GM23338 (cell line): ENCODE measurements around the gene DOCK1. TPM values are rescaled to one million over a fixed set of nuclear protein-coding genes. Genes with fewer than 3 reads are reported as not detected.

Source experiments
- ATAC-seq: fragments of 200-7000 bp; cut with Tn5 transposase; 3 replicates; pipeline ENCODE4 v1.9.1; 2020
- DNase-seq: peaks from one replicate; pipeline ENCODE4 v3.0.0-alpha.2; 2015; ENCODE audit warnings: low spot score
- H2AFZ ChIP-seq: fragments of 200-600 bp; sonication (generic); 2 replicates; pipeline ENCODE4 v1.8.0; 2016; ENCODE audit warnings: antibody characterized with exemption, mild to moderate bottlenecking, moderate library complexity
- H3F3A ChIP-seq: fragments of 200-600 bp; sonication (generic); replicated peaks from 2 replicates; pipeline ENCODE4 v1.8.0; 2017; ENCODE audit warnings: antibody characterized with exemption, mixed run types, low read depth
- H3K27ac ChIP-seq: fragments of 200-600 bp; sonication (generic); 2 replicates; pipeline ENCODE4 v1.6.1; 2016; ENCODE audit warnings: low read depth
- H3K27me3 ChIP-seq: fragments of 200-600 bp; sonication (generic); 2 replicates; pipeline ENCODE4 v1.8.0; 2016; ENCODE audit warnings: mild to moderate bottlenecking, mixed run types, moderate library complexity; ENCODE audit not compliant: insufficient read depth
- H3K36me3 ChIP-seq: fragments of 200-600 bp; sonication (generic); 2 replicates; pipeline ENCODE4 v1.8.0; 2016; ENCODE audit warnings: mild to moderate bottlenecking; ENCODE audit not compliant: insufficient read depth
- H3K4me1 ChIP-seq: fragments of 200-600 bp; sonication (generic); 2 replicates; pipeline ENCODE4 v1.8.0; 2016; ENCODE audit warnings: mild to moderate bottlenecking, moderate library complexity; ENCODE audit not compliant: insufficient read depth
- H3K4me2 ChIP-seq: fragments of 200-600 bp; sonication (generic); 2 replicates; pipeline ENCODE4 v1.7.1; 2017; ENCODE audit warnings: mixed run types
- H3K4me3 ChIP-seq: fragments of 200-600 bp; sonication (generic); 2 replicates; pipeline ENCODE4 v1.6.1; 2016; ENCODE audit warnings: mixed run types
- H3K79me2 ChIP-seq: fragments of 200-600 bp; sonication (generic); replicated peaks from 2 replicates; pipeline ENCODE4 v1.8.0; 2017; ENCODE audit warnings: mild to moderate bottlenecking; ENCODE audit not compliant: insufficient read depth
- H3K9me2 ChIP-seq: fragments of 200-600 bp; sonication (generic); 2 replicates; pipeline ENCODE4 v1.8.0; 2017; ENCODE audit not compliant: insufficient read depth
- H4K20me1 ChIP-seq: fragments of 200-600 bp; sonication (generic); replicated peaks from 2 replicates; pipeline ENCODE4 v1.8.0; 2017; ENCODE audit warnings: mild to moderate bottlenecking; ENCODE audit not compliant: insufficient read depth
- H3K27ac Mint-ChIP-seq: 2 replicates; pipeline ENCODE4 v1.8.0; 2020; ENCODE audit warnings: inconsistent platforms, mild to moderate bottlenecking, moderate library complexity, mixed read lengths
- H3K27me3 Mint-ChIP-seq: 3 replicates; pipeline ENCODE4 v1.8.0; 2022; ENCODE audit warnings: low read depth, mild to moderate bottlenecking, moderate library complexity, mixed read lengths, inconsistent platforms; ENCODE audit not compliant: insufficient read depth, poor library complexity
- H3K36me3 Mint-ChIP-seq: 3 replicates; pipeline ENCODE4 v1.8.0; 2021; ENCODE audit warnings: low read depth, mild to moderate bottlenecking, inconsistent platforms, moderate library complexity, mixed read lengths
- H3K4me1 Mint-ChIP-seq: 3 replicates; pipeline ENCODE4 v1.8.0; 2020; ENCODE audit warnings: mild to moderate bottlenecking, inconsistent platforms, mixed read lengths
- H3K4me3 Mint-ChIP-seq: 3 replicates; pipeline ENCODE4 v1.8.0; 2021; ENCODE audit warnings: moderate library complexity, mild to moderate bottlenecking, inconsistent platforms, mixed read lengths
- H3K9me3 Mint-ChIP-seq: 3 replicates; pipeline ENCODE4 v1.8.0; 2020; ENCODE audit warnings: moderate library complexity, mild to moderate bottlenecking, inconsistent platforms, mixed read lengths
- EZH2phosphoT487 ChIP-seq: fragments of 200-600 bp; sonication (generic); IDR thresholded peaks from one replicate; pipeline ENCODE4 v1.8.1; 2018; ENCODE audit warnings: antibody characterized with exemption; ENCODE audit not compliant: unreplicated experiment
- NANOG ChIP-seq: IDR thresholded peaks from 2 replicates; pipeline ENCODE4 v1.6.1; 2016; ENCODE audit warnings: antibody characterized with exemption, borderline replicate concordance
- STAT1 ChIP-seq: IDR thresholded peaks from one replicate; pipeline ENCODE4 v1.6.1; 2016; ENCODE audit warnings: antibody characterized with exemption; ENCODE audit not compliant: unreplicated experiment
- ZNF114 ChIP-seq: fragments of 250-450 bp; sonication (Bioruptor Pico); IDR thresholded peaks from 2 replicates; pipeline ENCODE4 v1.5.0; 2020; ENCODE audit warnings: mild to moderate bottlenecking, moderate library complexity
- polyA plus RNA-seq: library from polyadenylated mRNA; unstranded; fragments of >200 nt; fragmentation: Nextera tagmentation; extraction: Ambion mirVana; gene quantifications from 2 replicates; pipeline ENCODE4 v1.2.1, GENCODE V29; 2016
- total RNA-seq: library from RNA; depleted of rRNA; stranded (reverse); fragments of >200 nt; shearing (Covaris generic); gene quantifications from 2 replicates; pipeline ENCODE4 v1.2.3, GENCODE V29; 2014
- TF ChIP-seq, protein P1 (sequence below): IDR thresholded peaks from 2 replicates; pipeline ENCODE4 v1.6.1; 2016; ENCODE audit warnings: antibody characterized with exemption
- TF ChIP-seq, protein P2 (sequence below): IDR thresholded peaks from one replicate; pipeline ENCODE4 v1.6.1; 2018; ENCODE audit warnings: antibody characterized with exemption; ENCODE audit not compliant: unreplicated experiment
- TF ChIP-seq, protein P3 (sequence below), 2 experiments: fragments of 200-600 bp in 1 of 2; sonication (generic) in 1 of 2; conservative IDR thresholded peaks; 2 replicates each; pipeline versions ENCODE4 v1.5.1 to v1.6.1; 2016 to 2017; ENCODE audit warnings: antibody characterized with exemption in 2 of 2, low read depth in 2 of 2, mild to moderate bottlenecking in 2 of 2, moderate library complexity in 1 of 2

The DOCK1 gene
- total and polyA plus RNA-seq, 2 experiments from 2014 or later = 13.2 to 55.3 TPM

DNA sequence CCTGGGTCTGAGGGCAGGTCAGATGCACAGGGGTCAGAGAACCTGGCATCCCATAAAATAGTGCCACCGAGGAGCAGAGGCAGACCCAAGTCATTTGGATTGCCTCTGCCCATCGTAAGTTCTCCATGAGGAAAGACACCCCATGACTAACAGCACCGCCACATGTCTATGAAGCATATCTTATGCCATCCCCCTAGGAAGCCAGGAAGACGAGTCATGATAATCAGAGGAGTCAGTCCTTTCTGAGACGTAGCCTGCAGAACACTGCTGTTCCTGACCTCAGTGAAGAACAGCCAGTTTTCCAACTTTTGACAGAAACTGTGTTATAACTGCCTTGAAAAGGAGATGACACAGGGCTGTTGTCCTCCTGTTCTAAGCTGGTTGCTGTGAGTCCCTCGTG, 239.9 kb downstream of the DOCK1 start (continued):
- TF ChIP-seq, protein P1, sequence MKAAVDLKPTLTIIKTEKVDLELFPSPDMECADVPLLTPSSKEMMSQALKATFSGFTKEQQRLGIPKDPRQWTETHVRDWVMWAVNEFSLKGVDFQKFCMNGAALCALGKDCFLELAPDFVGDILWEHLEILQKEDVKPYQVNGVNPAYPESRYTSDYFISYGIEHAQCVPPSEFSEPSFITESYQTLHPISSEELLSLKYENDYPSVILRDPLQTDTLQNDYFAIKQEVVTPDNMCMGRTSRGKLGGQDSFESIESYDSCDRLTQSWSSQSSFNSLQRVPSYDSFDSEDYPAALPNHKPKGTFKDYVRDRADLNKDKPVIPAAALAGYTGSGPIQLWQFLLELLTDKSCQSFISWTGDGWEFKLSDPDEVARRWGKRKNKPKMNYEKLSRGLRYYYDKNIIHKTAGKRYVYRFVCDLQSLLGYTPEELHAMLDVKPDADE = no peak

DNA sequence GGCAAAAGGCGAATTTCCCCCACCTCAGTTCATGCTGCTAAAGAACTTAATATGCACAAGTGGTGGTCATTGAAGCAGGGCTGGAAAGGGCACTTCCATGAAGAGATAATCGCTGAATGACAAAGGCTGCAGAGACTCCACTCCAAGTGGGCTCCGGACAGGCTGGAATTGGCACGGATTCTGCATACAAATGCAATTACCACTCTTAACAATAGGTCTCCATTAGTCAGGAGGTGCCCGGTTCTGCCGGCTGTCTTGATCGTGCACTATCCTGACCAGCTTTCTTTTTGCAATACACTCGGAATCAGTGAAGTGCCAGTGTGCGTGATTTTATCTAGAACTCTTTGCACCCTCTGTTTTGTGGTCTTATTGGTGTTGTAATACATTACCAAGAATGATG, 241.4 kb downstream of the DOCK1 start:
- ATAC-seq (no peak), DNase-seq (no peak)
- Histone ChIP-seq H2AFZ (no peak overlapping the region), H3K4me2 (no peak overlapping the region), H3K4me1 (peaks cover 25% of the 10 kb centered on the region), H4K20me1 (no peaks in the 10 kb centered on the region; the same call in 1 of the 2 replicates), H3K27me3 (no peaks in the 10 kb centered on the region), H3K9me2 (no peaks in the 10 kb centered on the region), H3K4me3 (no peak overlapping the region), H3K79me2 (no peaks in the 10 kb centered on the region), H3K27ac (no peak overlapping the region), H3F3A (no peaks in the 10 kb centered on the region), H3K36me3 (no peaks in the 10 kb centered on the region)
- no peak overlapping the region for H3K27ac Mint-ChIP-seq
- peaks cover 49% of the 10 kb centered on the region for H3K4me1 Mint-ChIP-seq
- no peak overlapping the region for H3K4me3 Mint-ChIP-seq
- no peaks in the 10 kb centered on the region for H3K9me3 Mint-ChIP-seq
- no peak for TF ChIP-seq EZH2phosphoT487
- TF ChIP-seq, protein P2, sequence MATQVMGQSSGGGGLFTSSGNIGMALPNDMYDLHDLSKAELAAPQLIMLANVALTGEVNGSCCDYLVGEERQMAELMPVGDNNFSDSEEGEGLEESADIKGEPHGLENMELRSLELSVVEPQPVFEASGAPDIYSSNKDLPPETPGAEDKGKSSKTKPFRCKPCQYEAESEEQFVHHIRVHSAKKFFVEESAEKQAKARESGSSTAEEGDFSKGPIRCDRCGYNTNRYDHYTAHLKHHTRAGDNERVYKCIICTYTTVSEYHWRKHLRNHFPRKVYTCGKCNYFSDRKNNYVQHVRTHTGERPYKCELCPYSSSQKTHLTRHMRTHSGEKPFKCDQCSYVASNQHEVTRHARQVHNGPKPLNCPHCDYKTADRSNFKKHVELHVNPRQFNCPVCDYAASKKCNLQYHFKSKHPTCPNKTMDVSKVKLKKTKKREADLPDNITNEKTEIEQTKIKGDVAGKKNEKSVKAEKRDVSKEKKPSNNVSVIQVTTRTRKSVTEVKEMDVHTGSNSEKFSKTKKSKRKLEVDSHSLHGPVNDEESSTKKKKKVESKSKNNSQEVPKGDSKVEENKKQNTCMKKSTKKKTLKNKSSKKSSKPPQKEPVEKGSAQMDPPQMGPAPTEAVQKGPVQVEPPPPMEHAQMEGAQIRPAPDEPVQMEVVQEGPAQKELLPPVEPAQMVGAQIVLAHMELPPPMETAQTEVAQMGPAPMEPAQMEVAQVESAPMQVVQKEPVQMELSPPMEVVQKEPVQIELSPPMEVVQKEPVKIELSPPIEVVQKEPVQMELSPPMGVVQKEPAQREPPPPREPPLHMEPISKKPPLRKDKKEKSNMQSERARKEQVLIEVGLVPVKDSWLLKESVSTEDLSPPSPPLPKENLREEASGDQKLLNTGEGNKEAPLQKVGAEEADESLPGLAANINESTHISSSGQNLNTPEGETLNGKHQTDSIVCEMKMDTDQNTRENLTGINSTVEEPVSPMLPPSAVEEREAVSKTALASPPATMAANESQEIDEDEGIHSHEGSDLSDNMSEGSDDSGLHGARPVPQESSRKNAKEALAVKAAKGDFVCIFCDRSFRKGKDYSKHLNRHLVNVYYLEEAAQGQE = no peak
- no peak for TF ChIP-seq NANOG
- TF ChIP-seq ZNF114 = no peak
- TF ChIP-seq STAT1 = no peak
- TF ChIP-seq, protein P3, sequence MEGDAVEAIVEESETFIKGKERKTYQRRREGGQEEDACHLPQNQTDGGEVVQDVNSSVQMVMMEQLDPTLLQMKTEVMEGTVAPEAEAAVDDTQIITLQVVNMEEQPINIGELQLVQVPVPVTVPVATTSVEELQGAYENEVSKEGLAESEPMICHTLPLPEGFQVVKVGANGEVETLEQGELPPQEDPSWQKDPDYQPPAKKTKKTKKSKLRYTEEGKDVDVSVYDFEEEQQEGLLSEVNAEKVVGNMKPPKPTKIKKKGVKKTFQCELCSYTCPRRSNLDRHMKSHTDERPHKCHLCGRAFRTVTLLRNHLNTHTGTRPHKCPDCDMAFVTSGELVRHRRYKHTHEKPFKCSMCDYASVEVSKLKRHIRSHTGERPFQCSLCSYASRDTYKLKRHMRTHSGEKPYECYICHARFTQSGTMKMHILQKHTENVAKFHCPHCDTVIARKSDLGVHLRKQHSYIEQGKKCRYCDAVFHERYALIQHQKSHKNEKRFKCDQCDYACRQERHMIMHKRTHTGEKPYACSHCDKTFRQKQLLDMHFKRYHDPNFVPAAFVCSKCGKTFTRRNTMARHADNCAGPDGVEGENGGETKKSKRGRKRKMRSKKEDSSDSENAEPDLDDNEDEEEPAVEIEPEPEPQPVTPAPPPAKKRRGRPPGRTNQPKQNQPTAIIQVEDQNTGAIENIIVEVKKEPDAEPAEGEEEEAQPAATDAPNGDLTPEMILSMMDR (conservative IDR thresholded peaks at IDR 0.05; ENCODE audit: low read depth in 2 of 2) = no peak
- peaks cover 3% of the 10 kb centered on the region; the same call in 1 of the 3 replicates for H3K36me3 Mint-ChIP-seq
- peaks cover 2% of the 10 kb centered on the region for H3K27me3 Mint-ChIP-seq
